LNCaP clone FGC (cell line): ENCODE measurements around the gene RPA3.
A peak's percentile ranks its signal among the peaks of the same experiment; 100 is the strongest.
"Not testable (repeated sequence)": the region's sequence is repeated elsewhere in the genome, so short reads cannot be mapped to it uniquely, and the experiment has no call there.

Experiments
- DNase-seq: peaks from one replicate; pipeline ENCODE4 v3.0.0-alpha.2; 2011; ENCODE audit warnings: low read depth
- H3K4me3 ChIP-seq: 2 replicates; pipeline ENCODE4 v1.5.1; 2011; ENCODE audit warnings: mild to moderate bottlenecking, low read depth, low read length, control low read depth
- CTCF ChIP-seq: IDR thresholded peaks from 2 replicates; pipeline ENCODE4 v1.5.1; 2012; ENCODE audit warnings: mild to moderate bottlenecking; ENCODE audit not compliant: control insufficient read depth, insufficient read depth; ENCODE audit errors: extremely low read depth

The RPA3 gene

GRCh38 chr7:7681191-7681935 lies 37.0 kb downstream of the RPA3 start:
- peak overlapping the region; percentile 2; the same call in 1 of the 2 replicates for H3K4me3 ChIP-seq
- DNase-seq: peak; percentile 61
- peak; percentile 57 for TF ChIP-seq CTCF

DNA sequence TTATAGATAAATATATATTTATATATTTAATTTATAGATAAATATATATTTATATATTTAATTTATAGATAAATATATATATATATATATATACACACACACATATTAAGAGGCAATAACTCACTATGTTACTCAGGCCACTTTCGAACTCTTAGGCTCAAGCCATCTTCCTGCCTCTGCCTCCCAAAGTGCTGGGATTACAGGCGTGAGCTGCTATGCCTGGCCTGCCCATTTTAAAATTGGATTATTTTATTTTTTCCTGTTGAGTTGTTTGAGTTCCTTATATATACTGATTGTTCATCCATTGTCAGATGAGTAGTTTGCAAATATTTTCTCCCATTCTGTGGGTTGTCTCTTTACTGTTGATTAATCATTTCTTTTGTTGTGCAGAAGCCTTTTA lies 38.8 kb downstream of the RPA3 start:
- H3K4me3 ChIP-seq, DNase-seq: not testable (repeated sequence)

DNA sequence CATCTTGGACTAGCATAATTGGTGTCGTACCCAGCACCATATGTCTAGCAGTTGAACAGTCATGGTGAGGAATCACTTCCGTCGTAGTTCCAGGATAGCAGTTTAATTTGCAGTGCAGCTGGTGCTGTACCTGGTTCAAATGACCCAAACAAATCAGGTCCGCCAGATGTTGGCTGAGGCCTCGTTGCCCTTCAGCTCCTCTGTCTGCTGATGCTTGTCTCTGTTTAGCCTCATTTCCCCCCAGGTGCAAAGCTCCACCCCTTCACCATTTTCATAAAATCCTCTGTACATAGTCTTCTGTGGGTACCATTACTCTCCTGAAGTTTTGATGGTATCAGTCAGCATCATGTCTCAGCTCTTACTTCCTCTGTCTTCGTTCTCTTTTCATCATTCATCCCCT lies 42.7 kb downstream of the RPA3 start:
- TF ChIP-seq CTCF: no peak
- no peak for DNase-seq
- no peak overlapping the region for H3K4me3 ChIP-seq

DNA sequence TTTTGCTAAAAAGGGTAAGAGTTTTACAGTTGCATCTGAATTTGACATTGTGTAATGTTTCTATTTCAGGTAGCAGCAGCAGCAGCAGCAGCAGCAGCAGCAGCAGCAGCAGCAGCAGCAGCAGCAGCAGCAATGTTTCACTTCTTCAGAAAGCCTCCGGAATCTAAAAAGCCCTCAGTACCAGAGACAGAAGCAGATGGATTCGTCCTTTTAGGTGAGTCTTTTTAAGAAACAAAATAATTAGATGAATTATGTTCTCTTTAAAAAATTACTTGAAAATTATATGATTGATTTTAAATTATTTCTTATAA lies 45.2 kb downstream of the RPA3 start:
- no peak for TF ChIP-seq CTCF
- H3K4me3 ChIP-seq: no peak overlapping the region
- DNase-seq: no peak

GRCh38 chr7:7672545-7673239 lies 45.7 kb downstream of the RPA3 start:
- DNase-seq: no peak
- H3K4me3 ChIP-seq: no peak overlapping the region
- no peak for TF ChIP-seq CTCF

GRCh38 chr7:7671361-7671760 lies 47.0 kb downstream of the RPA3 start:
- TF ChIP-seq CTCF: no peak
- DNase-seq: no peak
- H3K4me3 ChIP-seq: no peak overlapping the region

GRCh38 chr7:7670490-7670889 lies 47.9 kb downstream of the RPA3 start:
- DNase-seq: no peak
- no peak for TF ChIP-seq CTCF
- no peak overlapping the region for H3K4me3 ChIP-seq
